Left ventricle myocardium inferior (tissue), 1 donor: Measurements from ENCODE around the gene LRIG1. TPM values are rescaled to one million over a fixed set of nuclear protein-coding genes. Genes with fewer than 3 reads are reported as not detected.
A peak's percentile ranks its signal among the peaks of the same experiment; 100 is the strongest.

ENCODE experiments used
- DNase-seq: peaks from one replicate; pipeline ENCODE4 v3.0.0-alpha.2; 2020
- H3K27ac ChIP-seq: fragments of 200-600 bp; replicated peaks from 2 replicates; pipeline ENCODE4 v1.8.0; 2021
- H3K27me3 ChIP-seq: fragments of 200-600 bp; 2 replicates; pipeline ENCODE4 v1.8.0; 2021; ENCODE audit warnings: low read depth
- H3K36me3 ChIP-seq: fragments of 200-600 bp; 2 replicates; pipeline ENCODE4 v1.8.0; 2021
- H3K4me1 ChIP-seq: fragments of 200-600 bp; 2 replicates; pipeline ENCODE4 v1.8.0; 2021
- H3K4me3 ChIP-seq: fragments of 200-600 bp; 2 replicates; pipeline ENCODE4 v1.8.0; 2021; ENCODE audit warnings: mild to moderate bottlenecking, moderate library complexity
- H3K9me3 ChIP-seq: fragments of 200-600 bp; replicated peaks from 2 replicates; pipeline ENCODE4 v1.8.0; 2021
- CTCF ChIP-seq: fragments of 200-600 bp; IDR thresholded peaks from 2 replicates; pipeline ENCODE4 v1.8.0; 2021; ENCODE audit warnings: antibody characterized with exemption, mild to moderate bottlenecking, borderline replicate concordance
- intact Hi-C: fragments of 100-400 bp; cut with micrococcal nuclease; formaldehyde crosslinking; loops from one replicate; pipeline ENCODE4 v1.11.0; 2022
- long read RNA-seq: library from polyadenylated mRNA; unstranded; transcript quantifications from one replicate; pipeline ENCODE4 v2.0.0, GENCODE V29; 2021
- total RNA-seq: library from RNA; stranded (reverse); fragmentation: NEBNext Ultra II Directional; extraction: Animal tissue kit (Norgen Biotek cat#: 25700); gene quantifications from one replicate; pipeline ENCODE4 v1.2.1, GENCODE V29; 2021
- donor health status: DM: no; HTN: yes; CAD: no; lungs with severe emphysema.

LRIG1 gene
- 137 TPM for total RNA-seq
- long read RNA-seq, full-length matches to known transcripts, result 187 of 384 reads
- long read RNA-seq, partial matches to known transcripts, result 165 of 384 reads
- long read RNA-seq, other reads (novel, unspliced or antisense), result 32 of 384 reads

GRCh38 chr3:66500576-66501482, at the start of gene LRIG1:
LRIG1 (minus strand) TSS chr3:66501022; CDS start chr3:66500407, 615 bp downstream.
- Histone ChIP-seq H3K27ac (peak within 1 kb of the TSS; percentile 96), H3K36me3 (no peaks in the 10 kb centered on the region), H3K9me3 (no peaks in the 10 kb centered on the region), H3K27me3 (no peaks in the 10 kb centered on the region), H3K4me1 (peaks cover 62% of the 10 kb centered on the region), H3K4me3 (peak within 1 kb of the TSS; percentile 93)
- intact Hi-C loops, result loop anchor here (5.0 kb wide), 1 partner anchor 49 kb away; no protein-coding TSS in a partner anchor
- TF ChIP-seq CTCF, result peak; percentile 71
- DNase-seq, result peak; percentile 100

GRCh38 chr3:66544619-66545429, 44.0 kb upstream of the LRIG1 start:
- Histone ChIP-seq H3K27ac (no peak overlapping the region), H3K4me3 (no peak overlapping the region), H3K4me1 (no peaks in the 10 kb centered on the region), H3K36me3 (no peaks in the 10 kb centered on the region), H3K27me3 (no peaks in the 10 kb centered on the region), H3K9me3 (no peaks in the 10 kb centered on the region)
- DNase-seq, result no peak
- intact Hi-C loops, result no loop called here
- no peak for TF ChIP-seq CTCF

- Histone ChIP-seq H3K27ac (no peak overlapping the region), H3K36me3 (no peaks in the 10 kb centered on the region), H3K27me3 (no peaks in the 10 kb centered on the region), H3K4me1 (no peaks in the 10 kb centered on the region), H3K9me3 (no peaks in the 10 kb centered on the region), H3K4me3 (no peak overlapping the region)
- DNase-seq, result no peak
- no peak for TF ChIP-seq CTCF
- intact Hi-C loops, result no loop called here
Measured at GRCh38 chr3:66542153-66542552, 41.3 kb upstream of the LRIG1 start.

- no peaks in the 10 kb centered on the region for H3K4me1 ChIP-seq
- H3K27ac ChIP-seq, result no peak overlapping the region
- H3K9me3 ChIP-seq, result peaks cover 3% of the 10 kb centered on the region
- DNase-seq, result no peak
- no peaks in the 10 kb centered on the region for H3K36me3 ChIP-seq
- no peak for TF ChIP-seq CTCF
- intact Hi-C loops, result no loop called here
- no peaks in the 10 kb centered on the region for H3K27me3 ChIP-seq
- H3K4me3 ChIP-seq, result no peak overlapping the region
Measured at GRCh38 chr3:66539466-66539989, 38.7 kb upstream of the LRIG1 start.

GRCh38 chr3:66538390-66538789, 37.6 kb upstream of the LRIG1 start:
- intact Hi-C loops, result no loop called here
- Histone ChIP-seq H3K4me3 (no peak overlapping the region), H3K4me1 (no peaks in the 10 kb centered on the region), H3K36me3 (no peaks in the 10 kb centered on the region), H3K27me3 (no peaks in the 10 kb centered on the region), H3K27ac (no peak overlapping the region), H3K9me3 (peaks cover 3% of the 10 kb centered on the region)
- DNase-seq, result no peak
- no peak for TF ChIP-seq CTCF
